H1 (cell line): ENCODE measurements around the gene MXD4. TPM values are rescaled to one million over a fixed set of nuclear protein-coding genes. Genes with fewer than 3 reads are reported as not detected.

Experiments
- CTCF ChIA-PET: fragments of 300-600 bp; sonication (Branson Sonifier 250); formaldehyde crosslinking; loops from one replicate; lab custom pipeline; 2021; ENCODE audit not compliant: partially characterized antibody; lab: Charles Lee
- POLR2A ChIA-PET: fragments of 300-600 bp; sonication (Branson Sonifier 250); formaldehyde crosslinking; loops from one replicate; lab custom pipeline; 2021; ENCODE audit warnings: inconsistent platforms; ENCODE audit not compliant: partially characterized antibody; lab: Charles Lee
- DNase-seq, 2 experiments: peaks; one replicate each; pipeline versions ENCODE4 v3.0.0 to v3.0.0-alpha.2; 2010 to 2022; ENCODE audit warnings: low spot score in 2 of 2, low read depth in 1 of 2, mixed read lengths in 1 of 2
- FAIRE-seq: peaks from 2 replicates; lab custom pipeline; 2011; peaks lifted over from hg19 to GRCh38; lab: Jason Lieb, UNC
- H2AFZ ChIP-seq: 2 replicates; pipeline ENCODE4 v1.8.1; 2012; ENCODE audit warnings: low read length, inconsistent platforms
- H2AK5ac ChIP-seq: 2 replicates; pipeline ENCODE4 v1.6.1; 2013; ENCODE audit warnings: low read depth, low read length
- H2BK120ac ChIP-seq: replicated peaks from 2 replicates; pipeline ENCODE3; 2013; ENCODE audit warnings: low read depth, low read length, inconsistent platforms
- H2BK12ac ChIP-seq: 2 replicates; pipeline ENCODE4 v1.6.1; 2013; ENCODE audit warnings: low read depth, low read length
- H2BK15ac ChIP-seq: 2 replicates; pipeline ENCODE4 v1.6.1; 2013; ENCODE audit warnings: low read length
- H2BK20ac ChIP-seq: 2 replicates; pipeline ENCODE4 v1.6.1; 2013; ENCODE audit warnings: low read length
- H2BK5ac ChIP-seq: 2 replicates; pipeline ENCODE4 v1.6.1; 2013; ENCODE audit warnings: low read depth, low read length
- H3K14ac ChIP-seq: 2 replicates; pipeline ENCODE4 v1.6.1; 2013; ENCODE audit warnings: inconsistent platforms; ENCODE audit not compliant: insufficient read length
- H3K18ac ChIP-seq: 2 replicates; pipeline ENCODE4 v1.6.1; 2013; ENCODE audit warnings: low read length; ENCODE audit errors: extremely low read depth
- H3K23ac ChIP-seq: 2 replicates; pipeline ENCODE4 v1.6.1; 2013; ENCODE audit warnings: inconsistent platforms; ENCODE audit not compliant: insufficient read length
- H3K23me2 ChIP-seq: 2 replicates; pipeline ENCODE4 v1.6.1; 2013; ENCODE audit warnings: low read depth, low read length
- H3K27ac ChIP-seq: 2 replicates; pipeline ENCODE4 v1.6.1; 2011; ENCODE audit warnings: low read depth, low read length, inconsistent platforms
- H3K27me3 ChIP-seq, 4 experiments: replicated peaks in 1 of 4; 1 replicate in 1 of 4; 2 replicates in 3 of 4; pipeline versions ENCODE4 v1.6.1 to v1.8.1; 2011 to 2013; ENCODE audit warnings: low read length in 3 of 4, mild to moderate bottlenecking in 3 of 4, inconsistent platforms in 2 of 4, mixed read lengths in 2 of 4, moderate library complexity in 1 of 4; ENCODE audit not compliant: control insufficient read depth in 3 of 4, insufficient read depth in 3 of 4; ENCODE audit errors: extremely low read depth in 1 of 4
- H3K36me3 ChIP-seq, 4 experiments: 2 replicates each; pipeline versions ENCODE4 v1.6.1 to v1.8.1; 2011 to 2013; ENCODE audit warnings: mild to moderate bottlenecking in 4 of 4, low read length in 3 of 4, moderate library complexity in 2 of 4, control low read depth in 1 of 4, inconsistent platforms in 1 of 4; ENCODE audit not compliant: insufficient read depth in 4 of 4, control insufficient read depth in 2 of 4
- H3K4ac ChIP-seq: replicated peaks from 2 replicates; pipeline ENCODE3; 2013; ENCODE audit warnings: low read length, low read depth, mixed read lengths, inconsistent platforms; ENCODE audit not compliant: insufficient read length
- H3K4me1 ChIP-seq, 4 experiments: replicated peaks in 1 of 4; 1 replicate in 1 of 4; 2 replicates in 3 of 4; pipeline versions ENCODE4 v1.6.1 to v1.8.1; 2011 to 2013; ENCODE audit warnings: low read length in 3 of 4, inconsistent platforms in 2 of 4, mixed read lengths in 1 of 4; ENCODE audit not compliant: insufficient read depth in 4 of 4, control insufficient read depth in 3 of 4
- H3K4me2 ChIP-seq, 2 experiments: 2 replicates each; pipeline versions ENCODE4 v1.6.1 to v1.8.1; 2011 to 2013; ENCODE audit warnings: low read depth in 2 of 2, low read length in 2 of 2, control low read depth in 1 of 2, inconsistent platforms in 1 of 2, mild to moderate bottlenecking in 1 of 2; ENCODE audit not compliant: insufficient read depth in 1 of 2
- H3K4me3 ChIP-seq, 4 experiments: fragments of 200-600, 300-600 bp in 1 of 4; sonication (generic), shearing (Covaris generic), sonication (Bioruptor Twin) in 1 of 4; 2 replicates each; pipeline versions ENCODE4 v1.5.1 to v1.8.1; 2011 to 2016; ENCODE audit warnings: low read length in 4 of 4, low read depth in 3 of 4, control low read depth in 2 of 4, inconsistent platforms in 2 of 4, mild to moderate bottlenecking in 2 of 4, mixed read lengths in 1 of 4, moderate library complexity in 1 of 4; ENCODE audit not compliant: insufficient read depth in 2 of 4; ENCODE audit errors: extremely low read depth in 1 of 4
- H3K56ac ChIP-seq: replicated peaks from 2 replicates; pipeline ENCODE3; 2013; ENCODE audit warnings: low read depth, mild to moderate bottlenecking, mixed read lengths, low read length, inconsistent platforms; ENCODE audit not compliant: insufficient read length
- H3K79me1 ChIP-seq: 2 replicates; pipeline ENCODE4 v1.6.1; 2013; ENCODE audit warnings: low read depth, low read length, control low read depth
- H3K79me2 ChIP-seq, 2 experiments: 2 replicates each; pipeline versions ENCODE4 v1.6.1 to v1.8.1; 2012 to 2013; ENCODE audit warnings: low read length in 2 of 2, mild to moderate bottlenecking in 2 of 2, inconsistent platforms in 1 of 2; ENCODE audit not compliant: insufficient read depth in 2 of 2, control insufficient read depth in 1 of 2
- H3K9ac ChIP-seq, 4 experiments: replicated peaks in 1 of 4; 1 replicate in 1 of 4; 2 replicates in 3 of 4; pipeline versions ENCODE4 v1.6.1 to v1.8.1; 2011 to 2013; ENCODE audit warnings: low read depth in 3 of 4, low read length in 3 of 4, control low read depth in 2 of 4, mild to moderate bottlenecking in 2 of 4, moderate library complexity in 2 of 4, inconsistent platforms in 1 of 4; ENCODE audit errors: extremely low read depth in 1 of 4
- H3K9me3 ChIP-seq, 2 experiments: 2 replicates each; pipeline versions ENCODE4 v1.6.1 to v1.8.1; 2012 to 2013; ENCODE audit warnings: mild to moderate bottlenecking in 2 of 2, moderate library complexity in 2 of 2, control low read depth in 1 of 2, inconsistent platforms in 1 of 2, low read depth in 1 of 2, low read length in 1 of 2, mixed read lengths in 1 of 2; ENCODE audit not compliant: insufficient read depth in 2 of 2
- H4K20me1 ChIP-seq, 2 experiments: replicated peaks in 1 of 2; 2 replicates each; pipeline versions ENCODE3 to v1.8.1; 2011 to 2013; ENCODE audit warnings: inconsistent platforms in 2 of 2, low read length in 2 of 2, mild to moderate bottlenecking in 1 of 2; ENCODE audit not compliant: insufficient read depth in 2 of 2, control insufficient read depth in 1 of 2
- H4K5ac ChIP-seq: 2 replicates; pipeline ENCODE4 v1.6.1; 2013; ENCODE audit warnings: low read length, low read depth, mixed read lengths, inconsistent platforms; ENCODE audit not compliant: insufficient read length
- H4K8ac ChIP-seq: 2 replicates; pipeline ENCODE4 v1.8.0; 2013; ENCODE audit warnings: mild to moderate bottlenecking, moderate library complexity, low read length, inconsistent platforms; ENCODE audit not compliant: insufficient read depth; ENCODE audit errors: extremely low read depth
- H4K91ac ChIP-seq: replicated peaks from 2 replicates; pipeline ENCODE3; 2013; ENCODE audit warnings: low read length, mixed read lengths, inconsistent platforms; ENCODE audit not compliant: insufficient read length
- CHD2 ChIP-seq: IDR thresholded peaks from 2 replicates; pipeline ENCODE4 v1.6.1; 2012; ENCODE audit warnings: low read length, improper control_type of control experiment
- CREB1 ChIP-seq: IDR thresholded peaks from 2 replicates; pipeline ENCODE4 v1.6.1; 2012; ENCODE audit warnings: inconsistent platforms
- E2F6 ChIP-seq: IDR thresholded peaks from 2 replicates; pipeline ENCODE4 v1.6.1; 2012; ENCODE audit warnings: inconsistent platforms
- EP300 ChIP-seq, 2 experiments: IDR thresholded peaks; 1 replicate in 1 of 2; 2 replicates in 1 of 2; pipeline ENCODE4 v1.6.1; 2011 to 2012; ENCODE audit warnings: low read depth in 2 of 2, low read length in 2 of 2, mild to moderate bottlenecking in 2 of 2, borderline replicate concordance in 1 of 2, inconsistent platforms in 1 of 2, moderate library complexity in 1 of 2
- EZH2 ChIP-seq: fragments of 200-600 bp; sonication (generic); IDR thresholded peaks from 2 replicates; pipeline ENCODE4 v1.7.1; 2012; ENCODE audit warnings: low read depth, mild to moderate bottlenecking, moderate library complexity, low read length, inconsistent platforms; ENCODE audit not compliant: severe bottlenecking
- HDAC2 ChIP-seq, 2 experiments: fragments of 300-600 bp in 1 of 2; sonication (generic) in 1 of 2; IDR thresholded peaks; 2 replicates each; pipeline ENCODE4 v1.6.1; 2011 to 2012; ENCODE audit warnings: low read depth in 2 of 2, low read length in 2 of 2, mild to moderate bottlenecking in 2 of 2, moderate library complexity in 2 of 2, borderline replicate concordance in 1 of 2, inconsistent platforms in 1 of 2
- KDM1A ChIP-seq: fragments of 200-600, 300-600 bp; sonication (generic); IDR thresholded peaks from 2 replicates; pipeline ENCODE4 v1.7.1; 2016; ENCODE audit warnings: mild to moderate bottlenecking, low read length, borderline replicate concordance
- PHF8 ChIP-seq: fragments of 200-600 bp; sonication (generic); conservative IDR thresholded peaks from 2 replicates; pipeline ENCODE4 v1.7.1; 2012; ENCODE audit warnings: low read depth, mild to moderate bottlenecking, inconsistent platforms, low read length, moderate library complexity
- POU5F1 ChIP-seq: IDR thresholded peaks from 2 replicates; pipeline ENCODE4 v1.6.1; 2011; ENCODE audit warnings: low read depth, mild to moderate bottlenecking, low read length, moderate library complexity
- SIX5 ChIP-seq: IDR thresholded peaks from 2 replicates; pipeline ENCODE4 v1.6.1; 2011; ENCODE audit warnings: mild to moderate bottlenecking, low read depth, low read length
- TAF7 ChIP-seq: optimal IDR thresholded peaks from 2 replicates; pipeline ENCODE3; 2011; ENCODE audit warnings: low read depth, mild to moderate bottlenecking, inconsistent platforms, low read length, moderate library complexity, borderline replicate concordance
- WGBS, 2 experiments: shearing (Covaris generic) in 1 of 2; methylation state at CpG; one replicate each; pipeline versions ENCODE4 v1.1.6 to v1.1.7; 2013 to 2015; ENCODE audit warnings: low lambda C conversion rate in 2 of 2, mixed read lengths in 2 of 2, inconsistent platforms in 1 of 2, low coverage in 1 of 2, missing lambda C conversion rate in 1 of 2; ENCODE audit not compliant: insufficient replicate concordance in 2 of 2, insufficient coverage in 1 of 2, insufficient read length in 1 of 2; ENCODE audit errors: extremely low coverage in 1 of 2, missing lambda C conversion rate in 1 of 2; 5-methylcytosine and 5-hydroxymethylcytosine counted together
- polyA plus RNA-seq, 7 experiments: library from polyadenylated mRNA; depleted of rRNA in 3 of 7; stranded (reverse) in 5 of 7; unstranded in 2 of 7; fragments of >200 nt in 5 of 7; fragments of 200-250 nt in 2 of 7; gene quantifications; 1 replicate in 5 of 7; 2 replicates in 1 of 7; 4 replicates in 1 of 7; pipeline versions ENCODE4 v1.2.1 to v1.2.3, GENCODE V29; 2011 to 2013; ENCODE audit warnings: missing spikeins in 2 of 7, mixed read lengths in 2 of 7
- total RNA-seq: library from RNA; stranded (reverse); fragmentation: NEBNext Ultra II Directional; extraction: Animal tissue kit (Norgen Biotek cat#: 25700); gene quantifications from 2 replicates; pipeline ENCODE4 v1.2.1, GENCODE V29; 2021

The MXD4 gene
- total and polyA plus RNA-seq, 2 of the 8 experiments (the other 6 are each of a cell fraction or from before 2014, with no cell fraction given): 18.0 to 20.8 TPM

GRCh38 chr4:2290974-2291704 is 29.2 kb upstream of the MXD4 start:
- Histone ChIP-seq H2AK5ac (no peak overlapping the region), H3K36me3 (no peaks in the 10 kb centered on the region), H2BK12ac (no peak overlapping the region), H3K4ac (no peak overlapping the region), H3K9ac (no peak overlapping the region), H4K5ac (no peak overlapping the region), H3K4me2 (no peak overlapping the region), H2BK15ac (no peak overlapping the region), H3K4me1 (peaks cover 0 to 8% (median 0%) of the 10 kb centered on the region in 4 experiments; a peak in 2 of 7 replicates), H3K27ac (no peak overlapping the region; the same call in 1 of the 2 replicates), H2BK5ac (0 out of 2 replicates have a peak overlapping the region, but pooled peaks have one; percentile 24), H4K8ac (no peak overlapping the region), H3K18ac (no peak overlapping the region), H2BK20ac (no peak overlapping the region), H3K56ac (no peak overlapping the region), H4K20me1 (peaks cover 0 to 2% of the 10 kb centered on the region in 2 experiments), H3K4me3 (no peak overlapping the region), H3K14ac (no peak overlapping the region), H3K27me3 (no peaks in the 10 kb centered on the region), H3K79me1 (no peaks in the 10 kb centered on the region), H2BK120ac (no peak overlapping the region), H3K9me3 (no peaks in the 10 kb centered on the region), H2AFZ (no peak overlapping the region), H3K23me2 (no peaks in the 10 kb centered on the region), H3K79me2 (no peaks in the 10 kb centered on the region), H3K23ac (no peak overlapping the region), H4K91ac (no peak overlapping the region)
- 89% methylated on average over 21 of the region's 24 CpGs; no CpG with 5 or more reads in 1 of the 2 experiments for WGBS, 2 experiments
- ChIA-PET POLR2A (interaction anchor here (1.0 kb wide), 1 partner anchor 24 kb away, joined by 3 read pairs; no protein-coding TSS in a partner anchor), CTCF (interaction anchor here (0.6 to 2.1 kb wide), 4 partner anchors 11 to 150 kb away, joined by 3 to 5 read pairs (median 4); no protein-coding TSS in a partner anchor)
- FAIRE-seq: no peak
- DNase-seq: peak in 1 of 2 experiments; percentile 45
- TF ChIP-seq POU5F1 (no peak), EZH2 (no peak), E2F6 (no peak), CREB1 (no peak), KDM1A (no peak), TAF7 (no peak), HDAC2 (IDR thresholded peaks at IDR 0.05; ENCODE audit: borderline replicate concordance in 1 of 2, low read depth in 2 of 2, low read length in 2 of 2) (no peak), PHF8 (no peak), CHD2 (no peak), SIX5 (no peak), EP300 (IDR thresholded peaks at IDR 0.05; ENCODE audit: borderline replicate concordance in 1 of 2, low read depth in 2 of 2, low read length in 2 of 2) (no peak)
